ENCODE data around the gene M1AP. TPM values are rescaled to one million over a fixed set of nuclear protein-coding genes. Genes with fewer than 3 reads are reported as not detected.
"Not testable (repeated sequence)": the region's sequence is repeated elsewhere in the genome, so short reads cannot be mapped to it uniquely, and the experiment has no call there.

The M1AP gene
- total RNA-seq, 1 donor from 2014 or later: 4.6 TPM

GRCh38 chr2:74564222-74564621 is 83.9 kb downstream of the M1AP start:
- DNase-seq: no peak

GRCh38 chr2:74562126-74562775 is 85.9 kb downstream of the M1AP start:
- DNase-seq: no peak

GRCh38 chr2:74561022-74561421 is 87.1 kb downstream of the M1AP start:
- not testable (repeated sequence) for DNase-seq

GRCh38 chr2:74560591-74560990 is 87.5 kb downstream of the M1AP start:
- DNase-seq: no peak

- no peak for DNase-seq
Observed at GRCh38 chr2:74559912-74560311, 88.2 kb downstream of the M1AP start.

- no peak for DNase-seq
Observed at GRCh38 chr2:74558284-74559230, 89.6 kb downstream of the M1AP start.

- no peak for DNase-seq
Observed at GRCh38 chr2:74556831-74557370, 91.2 kb downstream of the M1AP start.

GRCh38 chr2:74556159-74556558 is 92.0 kb downstream of the M1AP start:
- DNase-seq: no peak

GRCh38 chr2:74555610-74556103 is 92.5 kb downstream of the M1AP start:
- no peak for DNase-seq

GRCh38 chr2:74554820-74555531 is 93.2 kb downstream of the M1AP start:
- no peak for DNase-seq

- DNase-seq: peak; percentile 92
Observed at GRCh38 chr2:74553892-74554819, 94.0 kb downstream of the M1AP start, which contains the start of the genes DOK1 and LOXL3. Gene DOK1, plus strand, starts transcription at chr2:74554720. Its CDS starts 35 bp downstream, at chr2:74554755. Gene LOXL3, minus strand, starts transcription at chr2:74553942. Its CDS starts 1,308 bp downstream, at chr2:74552634.

GRCh38 chr2:74552914-74553811 is 95.0 kb downstream of the M1AP start:
- no peak for DNase-seq

- no peak for DNase-seq
Observed at GRCh38 chr2:74551942-74552913, 95.9 kb downstream of the M1AP start.

- DNase-seq: no peak
Observed at GRCh38 chr2:74551530-74551929, 96.6 kb downstream of the M1AP start.

- DNase-seq: no peak
Observed at GRCh38 chr2:74550231-74550630, 97.9 kb downstream of the M1AP start.

GRCh38 chr2:74548900-74549826 is 99.0 kb downstream of the M1AP start:
- peak; percentile 71 for DNase-seq

- no peak for DNase-seq
Observed at GRCh38 chr2:74548285-74548899, 99.7 kb downstream of the M1AP start.
